CD4-positive, alpha-beta T cell (primary cell): ENCODE results near the gene CLINT1. TPM values are rescaled to one million over a fixed set of nuclear protein-coding genes. Genes with fewer than 3 reads are reported as not detected.

Experiments used
- ATAC-seq: fragments of 200-7000 bp; cut with Tn5 transposase; one replicate; pipeline ENCODE4 v1.10.0; 2022; ENCODE audit warnings: mild to moderate bottlenecking; ENCODE audit not compliant: poor library complexity
- CTCF ChIA-PET: fragments of 350-600 bp; sonication (Branson Sonifier 250); formaldehyde crosslinking; loops from one replicate; lab custom pipeline; 2021; ENCODE audit warnings: antibody characterized with exemption, inconsistent platforms; lab: Charles Lee
- POLR2A ChIA-PET: fragments of 350-600 bp; sonication (Branson Sonifier 250); formaldehyde crosslinking; loops from one replicate; lab custom pipeline; 2021; ENCODE audit warnings: antibody characterized with exemption, inconsistent platforms; lab: Charles Lee
- DNase-seq, 14 experiments: peaks; one replicate each; pipeline ENCODE4 v3.0.0-alpha.2; 2013 to 2020; ENCODE audit warnings: mixed read lengths in 2 of 14
- H3K27ac ChIP-seq, 2 donors: one replicate each; pipeline versions ENCODE4 v1.5.1 to v1.7.0; 2013; ENCODE audit warnings: low read length in 2 of 2, low read depth in 1 of 2, mild to moderate bottlenecking in 1 of 2
- H3K27me3 ChIP-seq, 2 experiments: 1 replicate in 1 of 2; 2 replicates in 1 of 2; pipeline versions ENCODE4 v1.6.1 to v1.7.0; 2013; ENCODE audit warnings: low read length in 2 of 2, control low read depth in 1 of 2, mild to moderate bottlenecking in 1 of 2, moderate library complexity in 1 of 2; ENCODE audit not compliant: insufficient read depth in 2 of 2, control insufficient read depth in 1 of 2
- H3K36me3 ChIP-seq: one replicate; pipeline ENCODE4 v1.6.1; 2013; ENCODE audit warnings: low read length, control low read depth; ENCODE audit not compliant: insufficient read depth
- H3K4me1 ChIP-seq: one replicate; pipeline ENCODE4 v1.6.1; 2013; ENCODE audit warnings: low read length, control low read depth; ENCODE audit not compliant: insufficient read depth
- H3K4me3 ChIP-seq: one replicate; pipeline ENCODE4 v1.5.1; 2013; ENCODE audit warnings: mild to moderate bottlenecking, low read length, moderate library complexity
- H3K9me3 ChIP-seq, 2 experiments: 1 replicate in 1 of 2; 2 replicates in 1 of 2; pipeline versions ENCODE4 v1.6.1 to v1.7.0; 2013; ENCODE audit warnings: low read length in 2 of 2, mild to moderate bottlenecking in 2 of 2, control low read depth in 1 of 2, moderate library complexity in 1 of 2; ENCODE audit not compliant: control insufficient read depth in 1 of 2, insufficient read depth in 1 of 2
- H3K27ac Mint-ChIP-seq: one replicate; pipeline ENCODE4 v1.8.0; 2020; ENCODE audit warnings: mixed read lengths
- H3K27me3 Mint-ChIP-seq: one replicate; pipeline ENCODE4 v1.8.0; 2021; ENCODE audit warnings: mixed read lengths
- H3K36me3 Mint-ChIP-seq: one replicate; pipeline ENCODE4 v1.8.0; 2021; ENCODE audit warnings: low read depth, mixed read lengths
- H3K4me1 Mint-ChIP-seq: one replicate; pipeline ENCODE4 v1.8.0; 2021; ENCODE audit warnings: low read depth, mixed read lengths
- H3K4me3 Mint-ChIP-seq: one replicate; pipeline ENCODE4 v1.8.0; 2020; ENCODE audit warnings: mild to moderate bottlenecking, mixed read lengths
- H3K9me3 Mint-ChIP-seq: one replicate; pipeline ENCODE4 v1.8.0; 2020; ENCODE audit warnings: mixed read lengths
- intact Hi-C, 2 experiments: fragments of 100-400 bp; cut with DNase I in 1 of 2; cut with micrococcal nuclease in 1 of 2; formaldehyde crosslinking; loops; one replicate each; pipeline versions ENCODE4 v1.15.1 to v1.9.0; 2023 to 2025; cut with DNase I, micrococcal nuclease
- total RNA-seq, 174 experiments: library from RNA in 2 of 174; stranded (reverse) in 2 of 174; gene quantifications; one replicate each; pipeline ENCODE4 v1.2.3 and lab custom pipeline; 2021 to 2026
- TF ChIP-seq, protein P1 (sequence below): fragments of 200-600 bp; IDR thresholded peaks from one replicate; pipeline ENCODE4 v1.8.0; 2022; ENCODE audit warnings: antibody characterized with exemption, mild to moderate bottlenecking

CLINT1 gene
- total RNA-seq, 2 experiments from 2014 or later = 89.9 to 91.3 TPM

DNA sequence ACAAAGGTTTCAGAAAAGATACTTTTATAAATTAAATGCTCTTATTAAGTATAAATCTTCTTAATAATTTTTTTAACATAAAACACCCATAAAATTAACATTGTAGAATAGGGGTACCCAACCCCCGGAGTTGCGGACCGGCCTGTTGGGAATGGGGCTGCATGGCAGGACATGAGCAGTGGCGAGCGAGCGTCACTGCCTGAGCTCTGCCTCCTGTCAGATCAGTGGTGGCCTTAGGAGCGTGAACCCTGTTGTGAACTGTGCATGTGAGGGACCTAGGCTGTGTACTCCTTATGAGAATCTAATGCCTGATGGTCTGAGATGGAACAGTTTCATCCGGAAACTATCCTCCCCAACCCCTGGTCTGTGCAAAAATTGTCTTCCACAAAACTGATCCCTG, 35.3 kb downstream of the CLINT1 start:
- no peak overlapping the region for H3K4me3 ChIP-seq
- no peak overlapping the region for H3K27ac ChIP-seq
- H3K4me1 ChIP-seq = peaks cover 1% of the 10 kb centered on the region
- peaks cover 0 to 5% of the 10 kb centered on the region in 2 experiments for H3K9me3 ChIP-seq
- H3K4me1 Mint-ChIP-seq = peaks cover 73% of the 10 kb centered on the region
- H3K9me3 Mint-ChIP-seq = no peaks in the 10 kb centered on the region
- no peaks in the 10 kb centered on the region for H3K27me3 ChIP-seq
- CTCF ChIA-PET = no interaction called here
- POLR2A ChIA-PET = no interaction called here
- TF ChIP-seq, protein P1, sequence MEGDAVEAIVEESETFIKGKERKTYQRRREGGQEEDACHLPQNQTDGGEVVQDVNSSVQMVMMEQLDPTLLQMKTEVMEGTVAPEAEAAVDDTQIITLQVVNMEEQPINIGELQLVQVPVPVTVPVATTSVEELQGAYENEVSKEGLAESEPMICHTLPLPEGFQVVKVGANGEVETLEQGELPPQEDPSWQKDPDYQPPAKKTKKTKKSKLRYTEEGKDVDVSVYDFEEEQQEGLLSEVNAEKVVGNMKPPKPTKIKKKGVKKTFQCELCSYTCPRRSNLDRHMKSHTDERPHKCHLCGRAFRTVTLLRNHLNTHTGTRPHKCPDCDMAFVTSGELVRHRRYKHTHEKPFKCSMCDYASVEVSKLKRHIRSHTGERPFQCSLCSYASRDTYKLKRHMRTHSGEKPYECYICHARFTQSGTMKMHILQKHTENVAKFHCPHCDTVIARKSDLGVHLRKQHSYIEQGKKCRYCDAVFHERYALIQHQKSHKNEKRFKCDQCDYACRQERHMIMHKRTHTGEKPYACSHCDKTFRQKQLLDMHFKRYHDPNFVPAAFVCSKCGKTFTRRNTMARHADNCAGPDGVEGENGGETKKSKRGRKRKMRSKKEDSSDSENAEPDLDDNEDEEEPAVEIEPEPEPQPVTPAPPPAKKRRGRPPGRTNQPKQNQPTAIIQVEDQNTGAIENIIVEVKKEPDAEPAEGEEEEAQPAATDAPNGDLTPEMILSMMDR = no peak
- H3K27me3 Mint-ChIP-seq = no peaks in the 10 kb centered on the region
- ATAC-seq (no peak), DNase-seq (no peak)
- H3K27ac Mint-ChIP-seq = no peak overlapping the region
- H3K36me3 Mint-ChIP-seq = peaks cover 10% of the 10 kb centered on the region
- intact Hi-C loops = no loop called here
- no peaks in the 10 kb centered on the region for H3K36me3 ChIP-seq
- H3K4me3 Mint-ChIP-seq = no peak overlapping the region

DNA sequence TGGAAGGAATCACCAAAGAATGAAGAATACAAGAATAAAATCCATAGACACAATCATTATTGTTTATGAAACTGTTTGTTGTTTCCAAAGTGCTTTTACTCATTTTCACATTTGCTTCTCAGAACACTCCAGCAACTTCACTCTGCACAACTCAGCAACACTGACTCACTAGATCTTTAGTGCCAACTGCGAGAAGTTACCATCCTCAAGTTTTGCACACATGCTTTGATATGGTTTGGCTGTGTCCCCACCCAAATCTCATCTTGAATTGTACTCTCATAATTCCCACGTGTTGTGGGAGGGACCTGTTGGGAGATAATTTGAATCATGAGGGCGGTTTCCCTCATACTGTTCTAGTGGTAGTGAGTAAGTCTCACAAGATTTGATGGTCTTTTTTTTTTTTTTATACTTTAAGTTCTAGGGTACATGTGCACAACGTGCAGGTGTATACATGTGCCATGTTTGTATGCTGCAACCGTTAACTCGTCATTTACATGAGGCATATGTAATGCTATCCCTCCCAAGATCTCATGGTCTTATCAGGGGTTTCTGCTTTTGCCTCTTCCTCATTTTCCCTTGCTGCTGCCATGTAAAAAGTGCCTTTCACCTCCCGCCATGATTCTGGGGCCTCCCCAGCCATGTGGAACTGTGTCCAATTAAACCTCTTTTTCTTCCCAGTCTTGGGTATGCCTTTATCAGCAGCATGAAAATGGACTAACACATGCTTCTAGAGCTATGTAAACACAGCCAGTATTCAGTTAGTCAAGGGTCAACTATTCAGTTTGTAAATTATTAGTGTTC, 36.9 kb downstream of the CLINT1 start:
- H3K4me1 Mint-ChIP-seq = peaks cover 65% of the 10 kb centered on the region
- Histone ChIP-seq H3K9me3 (peaks cover 0 to 5% of the 10 kb centered on the region in 2 experiments), H3K27me3 (no peaks in the 10 kb centered on the region), H3K4me1 (no peaks in the 10 kb centered on the region), H3K4me3 (no peak overlapping the region), H3K36me3 (peaks cover 3% of the 10 kb centered on the region), H3K27ac (no peak overlapping the region)
- H3K36me3 Mint-ChIP-seq = peaks cover 17% of the 10 kb centered on the region
- no peak for DNase-seq
- CTCF ChIA-PET = interaction anchor here (0.9 kb wide), 1 partner anchor 127 kb away, joined by 3 read pairs; no protein-coding TSS in a partner anchor
- peak overlapping the region; percentile 49 for H3K27ac Mint-ChIP-seq
- TF ChIP-seq, protein P1 = no peak
- POLR2A ChIA-PET = no interaction called here
- H3K4me3 Mint-ChIP-seq = no peak overlapping the region
- intact Hi-C loops = loop anchor here in 1 of 2 experiments (2.0 kb wide), 2 partner anchors 97 to 1285 kb away; no protein-coding TSS in a partner anchor
- no peaks in the 10 kb centered on the region for H3K27me3 Mint-ChIP-seq
- ATAC-seq = no peak
- H3K9me3 Mint-ChIP-seq = no peaks in the 10 kb centered on the region

DNA sequence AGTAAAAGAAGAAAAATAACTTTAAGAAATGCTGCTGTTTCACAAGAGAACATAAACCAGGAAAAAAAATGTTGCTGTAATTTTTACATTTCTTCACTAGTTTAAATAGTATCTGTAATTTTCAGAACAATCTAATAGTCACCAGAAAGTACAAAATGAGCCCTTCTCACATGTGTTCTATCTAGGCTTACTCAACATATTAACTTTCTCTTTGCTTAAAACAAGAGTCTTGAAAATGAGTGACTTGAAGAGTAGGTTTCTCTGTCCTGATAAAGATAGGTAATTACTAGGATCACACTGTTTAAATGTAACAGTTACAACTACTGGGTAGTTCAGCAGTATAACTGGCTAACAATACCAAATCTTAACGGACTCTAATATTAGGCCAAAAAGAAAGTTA, 37.5 kb downstream of the CLINT1 start:
- Histone ChIP-seq H3K36me3 (peaks cover 5% of the 10 kb centered on the region), H3K4me3 (no peak overlapping the region), H3K27me3 (no peaks in the 10 kb centered on the region), H3K9me3 (peaks cover 0 to 5% of the 10 kb centered on the region in 2 experiments), H3K4me1 (no peaks in the 10 kb centered on the region), H3K27ac (no peak overlapping the region)
- H3K27me3 Mint-ChIP-seq = no peaks in the 10 kb centered on the region
- no peak overlapping the region for H3K4me3 Mint-ChIP-seq
- ATAC-seq (no peak), DNase-seq (no peak)
- ChIA-PET CTCF (no interaction called here), POLR2A (no interaction called here)
- H3K27ac Mint-ChIP-seq = peak overlapping the region; percentile 2
- peaks cover 23% of the 10 kb centered on the region for H3K36me3 Mint-ChIP-seq
- no peaks in the 10 kb centered on the region for H3K9me3 Mint-ChIP-seq
- TF ChIP-seq, protein P1 = no peak
- intact Hi-C loops = loop anchor here in 1 of 2 experiments (2.0 kb wide), 2 partner anchors 97 to 1285 kb away; no protein-coding TSS in a partner anchor
- peaks cover 65% of the 10 kb centered on the region for H3K4me1 Mint-ChIP-seq
